ENCODE data around the gene MST1R. TPM values are rescaled to one million over a fixed set of nuclear protein-coding genes. Genes with fewer than 3 reads are reported as not detected.

The MST1R gene
- total RNA-seq = 1 to 10 TPM in 1 of 6 experiments, under 1 TPM in 5; 0.15 to 1.9 (median 0.50) TPM
- long read RNA-seq = 0 reads

DNA sequence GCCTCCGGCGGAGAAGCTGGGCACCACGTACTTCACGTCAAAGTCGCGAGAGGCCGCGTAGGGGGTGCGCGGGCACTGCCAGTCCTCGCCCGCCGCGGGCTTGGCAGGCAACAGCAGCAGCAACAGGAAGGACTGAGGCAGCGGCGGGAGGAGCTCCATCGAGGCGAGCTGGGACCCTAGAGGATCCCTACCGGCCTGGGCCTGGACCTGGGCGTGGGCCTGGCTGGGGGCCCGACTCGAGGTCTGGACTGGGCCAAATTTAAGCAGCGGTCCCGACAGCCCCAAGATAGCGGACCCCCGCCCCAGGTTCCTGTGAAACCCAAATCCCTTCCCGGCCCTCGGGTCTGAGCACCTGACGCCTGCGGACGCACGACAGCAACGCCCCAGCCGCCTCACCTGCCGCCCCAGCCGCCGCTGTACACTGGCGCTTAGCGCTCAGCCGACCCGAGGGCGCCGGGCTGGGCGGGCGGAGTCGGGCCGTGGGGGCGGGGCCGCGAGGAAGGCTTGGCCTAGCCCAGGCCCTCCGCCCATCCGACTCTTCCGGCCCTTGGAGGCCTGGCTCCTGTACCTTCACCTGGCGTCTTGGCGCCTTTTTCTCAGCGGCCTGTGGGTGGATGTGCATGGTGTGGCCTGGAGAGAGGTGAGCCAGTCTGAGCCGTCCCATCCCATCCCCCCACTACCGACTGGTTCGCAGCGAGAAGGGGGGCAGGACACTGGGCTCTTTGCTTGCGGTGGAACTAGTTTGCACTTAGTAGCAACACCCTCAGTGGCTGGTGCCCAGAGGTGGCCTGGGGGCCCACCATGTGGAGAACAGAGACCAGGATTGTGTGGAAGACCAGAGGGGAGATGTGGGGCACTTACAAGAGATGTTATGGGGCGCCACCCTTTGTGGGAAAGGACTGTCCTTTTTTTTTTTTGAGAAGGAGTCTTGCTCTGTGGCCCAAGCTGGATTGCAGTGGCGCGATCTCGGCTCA, at the start of gene MST1R:
MST1R (minus strand) TSS at position 423 of the 974 bp plus-strand sequence; CDS start at position 159, 264 bp downstream.
- 77% methylated on average over 16 of the region's 65 CpGs for WGBS (ENCODE audit: insufficient coverage, low coverage, low lambda C conversion rate, missing lambda C conversion rate)
- H3K27me3 ChIP-seq = no peaks in the 10 kb centered on the region
- intact Hi-C loops (cut with DNase I) = loop anchor here in 1 of 2 donors (10.0 kb wide), 2 partner anchors 59 to 99 kb away; partner anchors contain the start of gene INKA1
- no peak within 1 kb of the TSS for H3K27ac ChIP-seq
- TF ChIP-seq, protein P1, sequence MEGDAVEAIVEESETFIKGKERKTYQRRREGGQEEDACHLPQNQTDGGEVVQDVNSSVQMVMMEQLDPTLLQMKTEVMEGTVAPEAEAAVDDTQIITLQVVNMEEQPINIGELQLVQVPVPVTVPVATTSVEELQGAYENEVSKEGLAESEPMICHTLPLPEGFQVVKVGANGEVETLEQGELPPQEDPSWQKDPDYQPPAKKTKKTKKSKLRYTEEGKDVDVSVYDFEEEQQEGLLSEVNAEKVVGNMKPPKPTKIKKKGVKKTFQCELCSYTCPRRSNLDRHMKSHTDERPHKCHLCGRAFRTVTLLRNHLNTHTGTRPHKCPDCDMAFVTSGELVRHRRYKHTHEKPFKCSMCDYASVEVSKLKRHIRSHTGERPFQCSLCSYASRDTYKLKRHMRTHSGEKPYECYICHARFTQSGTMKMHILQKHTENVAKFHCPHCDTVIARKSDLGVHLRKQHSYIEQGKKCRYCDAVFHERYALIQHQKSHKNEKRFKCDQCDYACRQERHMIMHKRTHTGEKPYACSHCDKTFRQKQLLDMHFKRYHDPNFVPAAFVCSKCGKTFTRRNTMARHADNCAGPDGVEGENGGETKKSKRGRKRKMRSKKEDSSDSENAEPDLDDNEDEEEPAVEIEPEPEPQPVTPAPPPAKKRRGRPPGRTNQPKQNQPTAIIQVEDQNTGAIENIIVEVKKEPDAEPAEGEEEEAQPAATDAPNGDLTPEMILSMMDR (IDR thresholded peaks at IDR 0.05) = no peak
- TF ChIP-seq POLR2A (IDR thresholded peaks at IDR 0.05) = no peak
- DNase-seq (peak; percentile 74 to 83 (median 79)), ATAC-seq (peak; percentile 72 to 86 (median 84))
- peak within 1 kb of the TSS; percentile 21 to 36 (median 21) for H3K4me3 ChIP-seq
- no peaks in the 10 kb centered on the region for H3K36me3 ChIP-seq
- peaks cover 0 to 8% (median 0%) of the 10 kb centered on the region in 4 donors for H3K4me1 ChIP-seq
- H3K9me3 ChIP-seq = no peaks in the 10 kb centered on the region

DNA sequence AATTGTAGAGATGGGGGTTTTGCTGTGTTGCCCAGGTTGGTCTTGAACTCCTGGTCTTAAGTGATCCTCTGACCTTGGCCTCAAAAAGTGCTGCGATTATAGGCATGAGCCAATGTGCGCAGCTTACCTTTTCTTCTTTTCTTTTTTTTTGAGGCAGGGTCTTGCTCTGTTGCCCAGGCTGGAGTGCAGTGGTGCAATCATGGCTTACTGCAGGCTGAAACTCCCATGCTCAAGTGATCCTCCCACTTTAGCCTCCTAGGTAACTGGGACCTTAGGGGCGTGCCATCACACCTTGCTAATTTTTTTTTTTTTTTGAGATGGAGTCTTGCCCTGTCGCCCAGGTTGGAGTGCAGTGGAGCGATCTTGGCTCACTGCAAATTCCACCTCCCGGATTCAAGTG, 49.3 kb upstream of the MST1R start:
- ATAC-seq (no peak), DNase-seq (no peak)
- H3K4me1 ChIP-seq = peaks cover 0 to 10% (median 3%) of the 10 kb centered on the region in 4 donors
- H3K4me3 ChIP-seq = no peak overlapping the region
- no peaks in the 10 kb centered on the region for H3K36me3 ChIP-seq
- TF ChIP-seq, protein P1 (IDR thresholded peaks at IDR 0.05) = no peak
- no peak for TF ChIP-seq POLR2A (IDR thresholded peaks at IDR 0.05)
- H3K27ac ChIP-seq = no peak overlapping the region
- H3K27me3 ChIP-seq = no peaks in the 10 kb centered on the region
- no peaks in the 10 kb centered on the region for H3K9me3 ChIP-seq
- WGBS (ENCODE audit: insufficient coverage, low coverage, low lambda C conversion rate, missing lambda C conversion rate) = 94% methylated on average over 6 of the region's 6 CpGs
- intact Hi-C loops (cut with DNase I) = no loop called here

DNA sequence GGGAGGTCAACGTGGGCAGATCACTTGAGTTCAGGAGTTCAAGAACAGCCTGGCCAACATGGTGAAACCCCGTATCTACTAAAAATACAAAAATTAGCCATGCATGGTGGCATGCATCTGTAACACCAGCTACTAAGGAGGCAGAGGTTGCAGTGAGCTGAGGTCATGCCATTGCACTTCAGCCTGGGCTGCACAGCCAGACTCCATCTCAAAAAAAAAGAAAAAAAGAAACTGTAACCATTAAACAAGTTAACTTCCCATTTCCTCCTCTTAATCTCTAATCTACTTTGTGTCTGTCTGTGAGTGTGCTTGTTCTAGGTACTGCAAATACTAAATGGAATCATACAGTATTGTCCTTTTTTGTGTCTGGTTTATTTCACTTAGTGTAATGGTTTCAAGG, 39.0 kb upstream of the MST1R start:
- H3K27ac ChIP-seq = no peak overlapping the region
- intact Hi-C loops (cut with DNase I) = no loop called here
- H3K4me1 ChIP-seq = peaks cover 0 to 22% (median 2%) of the 10 kb centered on the region in 4 donors
- 60% methylated on average over 2 of the region's 2 CpGs for WGBS (ENCODE audit: insufficient coverage, low coverage, low lambda C conversion rate, missing lambda C conversion rate)
- no peaks in the 10 kb centered on the region for H3K36me3 ChIP-seq
- H3K27me3 ChIP-seq = no peaks in the 10 kb centered on the region
- ATAC-seq = no peak
- no peak overlapping the region for H3K4me3 ChIP-seq
- no peak for DNase-seq
- no peak for TF ChIP-seq POLR2A (IDR thresholded peaks at IDR 0.05)
- TF ChIP-seq, protein P1 (IDR thresholded peaks at IDR 0.05) = no peak
- no peaks in the 10 kb centered on the region for H3K9me3 ChIP-seq

DNA sequence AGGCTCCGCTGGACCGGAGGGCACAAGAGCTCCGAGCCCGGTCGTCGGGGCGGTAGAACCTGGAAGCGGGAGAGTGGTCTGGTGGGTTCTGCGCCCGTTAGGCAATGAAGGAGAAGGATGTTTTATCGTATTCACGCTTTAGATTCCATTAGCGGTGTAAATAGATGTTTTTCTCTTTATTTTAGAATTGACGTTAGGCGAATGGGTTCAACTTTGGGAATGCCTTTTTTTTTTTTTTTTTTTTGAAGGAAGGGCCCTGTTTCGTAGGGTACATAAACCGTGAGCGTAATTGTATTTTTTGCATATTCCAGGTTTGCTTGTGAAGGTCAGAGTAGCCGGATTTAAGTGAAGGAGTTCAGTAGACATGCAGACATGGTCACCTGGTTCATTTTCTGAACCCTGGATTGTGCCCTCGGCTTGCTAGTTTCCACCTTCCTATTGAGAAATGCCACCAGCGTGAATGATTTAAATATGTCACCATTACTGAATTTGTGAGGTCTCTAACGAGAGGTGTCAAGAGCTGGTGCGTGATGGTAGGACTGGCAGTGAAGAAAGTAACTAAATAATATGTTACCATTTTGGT, 37.1 kb upstream of the MST1R start:
- DNase-seq = no peak
- no peaks in the 10 kb centered on the region for H3K36me3 ChIP-seq
- no peaks in the 10 kb centered on the region for H3K27me3 ChIP-seq
- ATAC-seq = no peak
- WGBS (ENCODE audit: insufficient coverage, low coverage, low lambda C conversion rate, missing lambda C conversion rate) = 7% methylated on average over 21 of the region's 23 CpGs
- H3K4me1 ChIP-seq = peaks cover 0 to 22% (median 2%) of the 10 kb centered on the region in 4 donors
- H3K4me3 ChIP-seq = peak overlapping the region; percentile 70 to 91 (median 75)
- intact Hi-C loops (cut with DNase I) = no loop called here
- TF ChIP-seq, protein P1 (IDR thresholded peaks at IDR 0.05) = no peak
- no peak for TF ChIP-seq POLR2A (IDR thresholded peaks at IDR 0.05)
- H3K27ac ChIP-seq = peak overlapping the region; percentile 36 to 79 (median 73)
- H3K9me3 ChIP-seq = no peaks in the 10 kb centered on the region

Data from right lobe of liver (tissue), 6 donors.